SK-N-SH (cell line): ENCODE data around the gene EMX1. TPM values are rescaled to one million over a fixed set of nuclear protein-coding genes. Genes with fewer than 3 reads are reported as not detected.

Experiments
- CTCF ChIA-PET: fragments of 300-600, 350-600 bp; formaldehyde crosslinking; extraction: SDS; loops from one replicate; lab custom pipeline; 2021; lab: Yijun Ruan, JAX
- POLR2A ChIA-PET: fragments of 350-600 bp; sonication (Branson Sonifier 250); formaldehyde crosslinking; extraction: SDS; loops from one replicate; lab custom pipeline; 2020; ENCODE audit warnings: antibody characterized with exemption, inconsistent platforms; lab: Yijun Ruan, JAX
- DNase-seq: peaks from one replicate; pipeline ENCODE4 v3.0.0; 2012
- H2AFZ ChIP-seq: fragments of 200-600 bp; sonication (generic); 2 replicates; pipeline ENCODE4 v1.8.1; 2016; ENCODE audit warnings: antibody characterized with exemption, mild to moderate bottlenecking, low read depth
- H3F3A ChIP-seq: fragments of 200-600 bp; sonication (generic); replicated peaks from 2 replicates; pipeline ENCODE3; 2016; ENCODE audit warnings: antibody characterized with exemption, mild to moderate bottlenecking; ENCODE audit not compliant: insufficient read depth
- H3K27ac ChIP-seq, 2 experiments: fragments of 200-500 bp in 1 of 2; fragments of 200-600 bp in 1 of 2; sonication (Bioruptor generic) in 1 of 2; sonication (generic), shearing (Covaris generic) in 1 of 2; 2 replicates each; pipeline versions ENCODE4 v1.5.1 to v1.6.1; 2014 to 2016; ENCODE audit warnings: low read depth in 2 of 2, inconsistent platforms in 1 of 2, low read length in 1 of 2, mild to moderate bottlenecking in 1 of 2, mixed read lengths in 1 of 2
- H3K27me3 ChIP-seq: fragments of 200-600 bp; sonication (generic), shearing (Covaris generic); 2 replicates; pipeline ENCODE4 v1.6.1; 2016; ENCODE audit warnings: mixed run types; ENCODE audit not compliant: insufficient read depth
- H3K36me3 ChIP-seq, 2 experiments: fragments of 200-500 bp in 1 of 2; fragments of 200-600 bp in 1 of 2; sonication (Bioruptor generic) in 1 of 2; sonication (generic) in 1 of 2; replicated peaks in 1 of 2; 2 replicates each; pipeline versions ENCODE3 to v1.5.1; 2014 to 2016; ENCODE audit warnings: low read length in 1 of 2, mild to moderate bottlenecking in 1 of 2; ENCODE audit not compliant: insufficient read depth in 2 of 2, control insufficient read depth in 1 of 2
- H3K4me1 ChIP-seq, 2 experiments: fragments of 200-500 bp in 1 of 2; fragments of 200-600 bp in 1 of 2; sonication (Bioruptor generic) in 1 of 2; sonication (generic), shearing (Covaris generic) in 1 of 2; 2 replicates each; pipeline versions ENCODE4 v1.5.1 to v1.6.1; 2014 to 2016; ENCODE audit warnings: low read depth in 1 of 2, low read length in 1 of 2, mixed run types in 1 of 2; ENCODE audit not compliant: insufficient read depth in 2 of 2, control insufficient read depth in 1 of 2
- H3K4me2 ChIP-seq: fragments of 200-600 bp; sonication (generic), shearing (Covaris generic); 2 replicates; pipeline ENCODE4 v1.6.1; 2017; ENCODE audit warnings: mixed run types
- H3K4me3 ChIP-seq, 2 experiments: fragments of 200-500 bp in 1 of 2; fragments of 200-600 bp in 1 of 2; sonication (Bioruptor generic) in 1 of 2; sonication (generic), shearing (Covaris generic) in 1 of 2; 2 replicates each; pipeline versions ENCODE4 v1.5.1 to v1.8.1; 2014 to 2016; ENCODE audit warnings: low read depth in 2 of 2, inconsistent platforms in 1 of 2, low read length in 1 of 2, mild to moderate bottlenecking in 1 of 2, mixed read lengths in 1 of 2, moderate library complexity in 1 of 2
- H3K79me2 ChIP-seq: fragments of 200-600 bp; sonication (generic); 2 replicates; pipeline ENCODE4 v1.8.1; 2017; ENCODE audit warnings: mild to moderate bottlenecking; ENCODE audit not compliant: insufficient read depth
- H3K9ac ChIP-seq: fragments of 200-600 bp; sonication (generic); 2 replicates; pipeline ENCODE4 v1.6.1; 2017; ENCODE audit warnings: mixed run types
- H3K9me2 ChIP-seq: fragments of 200-600 bp; sonication (generic); 2 replicates; pipeline ENCODE4 v1.6.1; 2017; ENCODE audit warnings: mixed run types
- H3K9me3 ChIP-seq: fragments of 200-600 bp; sonication (generic); 2 replicates; pipeline ENCODE4 v1.6.1; 2017; ENCODE audit warnings: mixed run types, mild to moderate bottlenecking, moderate library complexity
- H4K20me1 ChIP-seq: fragments of 200-600 bp; sonication (generic); 2 replicates; pipeline ENCODE4 v1.6.1; 2017; ENCODE audit warnings: mild to moderate bottlenecking, mixed run types; ENCODE audit not compliant: insufficient read depth
- EZH2phosphoT487 ChIP-seq: fragments of 200-600 bp; sonication (generic); IDR thresholded peaks from 2 replicates; pipeline ENCODE4 v1.6.1; 2017; ENCODE audit warnings: low read depth, mixed run types, mild to moderate bottlenecking, antibody characterized with exemption, moderate library complexity, borderline replicate concordance
- FOSL2 ChIP-seq: IDR thresholded peaks from 2 replicates; pipeline ENCODE4 v1.4.0; 2012; ENCODE audit warnings: low read depth, mild to moderate bottlenecking, moderate library complexity, borderline replicate concordance
- FOXJ3 ChIP-seq: sonication (generic); formaldehyde crosslinking; IDR thresholded peaks from 2 replicates; pipeline ENCODE4 v1.5.1; 2020; ENCODE audit warnings: mild to moderate bottlenecking, missing genetic modification reagents
- FOXM1 ChIP-seq: IDR thresholded peaks from 2 replicates; pipeline ENCODE4 v1.4.0; 2012; ENCODE audit warnings: low read depth, mild to moderate bottlenecking
- GATA2 ChIP-seq: sonication (generic); formaldehyde crosslinking; IDR thresholded peaks from 2 replicates; pipeline ENCODE4 v1.5.0; 2020; ENCODE audit warnings: mild to moderate bottlenecking, missing genetic modification reagents
- JUND ChIP-seq: IDR thresholded peaks from 2 replicates; pipeline ENCODE4 v1.4.0; 2012
- MAX ChIP-seq: IDR thresholded peaks from 2 replicates; pipeline ENCODE4 v1.4.0; 2012; ENCODE audit warnings: low read depth
- MEF2A ChIP-seq: IDR thresholded peaks from 2 replicates; pipeline ENCODE4 v1.4.0; 2012; ENCODE audit warnings: low read depth, borderline replicate concordance
- MXI1 ChIP-seq: IDR thresholded peaks from 2 replicates; pipeline ENCODE4 v1.6.1; 2012; ENCODE audit warnings: mild to moderate bottlenecking, low read depth, low read length, improper control_type of control experiment
- NRF1 ChIP-seq: IDR thresholded peaks from 2 replicates; pipeline ENCODE4 v1.6.1; 2012; ENCODE audit warnings: low read depth, mild to moderate bottlenecking, low read length
- PBX3 ChIP-seq: IDR thresholded peaks from 2 replicates; pipeline ENCODE4; 2012
- POLR2AphosphoS5 ChIP-seq: IDR thresholded peaks from 2 replicates; pipeline ENCODE4 v1.6.1; 2012; ENCODE audit warnings: low read depth, low read length
- RCOR1 ChIP-seq: fragments of 150-350 bp; IDR thresholded peaks from 2 replicates; pipeline ENCODE4 v1.6.1; 2017; ENCODE audit warnings: antibody characterized with exemption, low read length
- REST ChIP-seq: IDR thresholded peaks from 2 replicates; pipeline ENCODE4 v1.6.1; 2012; ENCODE audit warnings: mild to moderate bottlenecking, low read depth, low read length, moderate library complexity
- RXRA ChIP-seq: IDR thresholded peaks from 2 replicates; pipeline ENCODE4 v1.4.0; 2012; ENCODE audit warnings: low read depth, mild to moderate bottlenecking, borderline replicate concordance
- SIN3A ChIP-seq: IDR thresholded peaks from 2 replicates; pipeline ENCODE4 v1.6.1; 2012; ENCODE audit warnings: low read depth, mild to moderate bottlenecking, low read length, moderate library complexity, borderline replicate concordance
- SMC3 ChIP-seq: IDR thresholded peaks from 2 replicates; pipeline ENCODE4 v1.6.1; 2012; ENCODE audit warnings: low read depth, low read length, improper control_type of control experiment
- TAF1 ChIP-seq: IDR thresholded peaks from 2 replicates; pipeline ENCODE4 v1.6.1; 2012; ENCODE audit warnings: low read depth, mild to moderate bottlenecking, low read length, moderate library complexity, borderline replicate concordance
- TCF12 ChIP-seq: IDR thresholded peaks from 2 replicates; pipeline ENCODE4 v1.4.0; 2012
- TEAD4 ChIP-seq: IDR thresholded peaks from 2 replicates; pipeline ENCODE4 v1.4.0; 2012; ENCODE audit warnings: mild to moderate bottlenecking, borderline replicate concordance; ENCODE audit not compliant: insufficient read depth
- WGBS: methylation state at CpG from one replicate; pipeline ENCODE4 v1.1.6; 2017; ENCODE audit warnings: low lambda C conversion rate; 5-methylcytosine and 5-hydroxymethylcytosine counted together
- polyA plus RNA-seq, 3 experiments: library from polyadenylated mRNA; depleted of rRNA; stranded (reverse); fragments of >200 nt; gene quantifications; 2 replicates each; pipeline ENCODE4 v1.2.3, GENCODE V29; 2012

Gene EMX1
- polyA plus RNA-seq, 1 of the 3 experiments (the other 2 are of a cell fraction) = not detected

GRCh38 chr2:72893594-72894319, 23.6 kb upstream of the EMX1 start (continued):
- TF ChIP-seq PBX3 (no peak), TAF1 (no peak), TEAD4 (no peak), FOSL2 (no peak), FOXJ3 (CRISPR knock-in tag) (no peak), TCF12 (no peak), REST (no peak), JUND (no peak), MEF2A (no peak), SIN3A (no peak), RXRA (no peak), SMC3 (peak; percentile 67)
- TF ChIP-seq, all 33 proteins: peak for 3

GRCh38 chr2:72894514-72894913, 22.8 kb upstream of the EMX1 start:
- Histone ChIP-seq H2AFZ (no peak overlapping the region), H4K20me1 (no peaks in the 10 kb centered on the region; the same call in 1 of the 2 replicates), H3K27me3 (no peaks in the 10 kb centered on the region; the same call in 1 of the 2 replicates), H3K9me3 (no peaks in the 10 kb centered on the region), H3K27ac (no peak overlapping the region), H3K79me2 (no peaks in the 10 kb centered on the region), H3K9me2 (no peaks in the 10 kb centered on the region), H3K4me3 (no peak overlapping the region), H3K36me3 (peaks cover 0 to 12% of the 10 kb centered on the region in 2 experiments), H3K4me1 (peaks cover 0 to 8% of the 10 kb centered on the region in 2 experiments; a peak in 1 of 4 replicates), H3F3A (no peaks in the 10 kb centered on the region), H3K9ac (no peak overlapping the region), H3K4me2 (no peak overlapping the region)
- TF ChIP-seq EZH2phosphoT487 (no peak), MAX (no peak), TEAD4 (no peak), POLR2AphosphoS5 (no peak), FOXM1 (no peak), NRF1 (no peak), GATA2 (CRISPR knock-in tag) (no peak), RCOR1 (no peak), MXI1 (no peak)
- ChIA-PET CTCF (interaction anchor here (1.1 to 10.6 kb wide), 26 partner anchors 8 to 282 kb away, joined by 3 to 173 read pairs (median 14); partner anchors contain the start of genes EMX1 and SFXN5), POLR2A (no interaction called here)
- DNase-seq = no peak
- 81% methylated on average over 8 of the region's 9 CpGs for WGBS
